ENCODE data around the gene FBXW8.
"Not testable (repeated sequence)": the region's sequence is repeated elsewhere in the genome, so short reads cannot be mapped to it uniquely, and the experiment has no call there.

FBXW8 gene

DNA sequence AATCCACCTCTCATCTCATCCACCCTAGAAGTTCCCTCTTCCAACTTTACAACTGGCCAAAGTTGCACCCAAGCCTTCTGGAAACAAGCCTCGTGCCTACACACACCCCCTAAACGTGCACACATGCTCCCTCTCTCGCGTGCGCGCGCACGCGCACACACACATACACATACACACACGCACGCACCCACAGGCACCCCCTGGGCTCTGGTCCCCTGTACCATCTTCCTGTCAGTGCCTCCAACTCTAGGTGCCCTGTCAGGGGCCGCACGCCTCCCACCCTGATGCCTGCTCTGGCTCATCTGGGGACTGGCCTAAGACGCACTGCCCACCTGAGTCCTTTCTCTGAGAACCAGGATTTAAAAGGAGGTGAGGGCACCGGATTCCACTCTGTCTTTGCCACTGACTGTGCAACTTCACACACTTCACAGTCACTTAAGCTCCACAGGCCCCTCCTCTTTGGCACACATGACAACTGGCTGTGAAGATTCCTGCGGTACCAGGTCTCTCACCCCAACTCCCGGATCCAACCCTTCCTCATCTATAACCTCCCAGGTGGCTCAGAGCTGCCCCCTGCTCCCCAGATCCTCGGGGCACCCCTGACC is 142.9 kb downstream of the FBXW8 start:
- DNase-seq (ENCODE audit: low spot score): no peak

DNA sequence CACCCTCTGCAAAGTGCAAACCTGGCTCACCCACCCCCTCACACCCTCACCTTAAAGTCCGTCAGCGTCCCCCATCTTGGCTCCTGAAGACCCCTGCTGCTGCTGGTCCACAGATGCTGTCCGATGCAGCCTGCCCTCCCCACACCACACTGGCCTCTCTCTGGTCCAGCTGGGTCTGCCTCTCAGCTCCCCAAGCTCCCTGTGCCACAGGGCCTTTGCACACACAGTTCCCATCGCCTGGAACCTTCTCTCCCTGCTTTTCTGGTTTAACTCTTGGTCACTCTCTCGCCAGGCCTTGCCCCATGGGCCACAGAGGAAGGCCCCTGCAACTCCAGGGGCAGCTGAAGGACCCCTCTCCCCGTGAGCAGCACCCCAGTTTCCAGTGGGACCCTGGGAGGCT is 143.5 kb downstream of the FBXW8 start:
- DNase-seq (ENCODE audit: low spot score): no peak

DNA sequence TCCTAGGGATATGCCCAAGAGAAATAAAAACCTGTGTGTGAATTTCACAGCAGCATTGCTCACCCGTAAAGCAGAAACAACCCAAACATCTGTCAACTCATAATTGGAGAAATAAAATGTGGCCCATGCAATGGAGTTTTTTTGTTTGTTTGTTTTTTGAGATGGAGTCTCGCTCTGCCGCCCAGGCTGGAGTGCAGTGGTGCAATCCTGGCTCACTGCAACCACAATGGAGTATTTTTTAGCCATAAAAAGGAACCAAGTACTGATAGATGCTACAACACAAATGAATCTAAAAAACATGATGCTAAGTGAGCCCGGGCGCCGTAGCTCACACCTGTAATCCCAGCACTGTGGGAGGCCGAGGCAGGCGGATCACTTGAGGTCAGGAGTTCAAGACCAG is 146.9 kb downstream of the FBXW8 start:
- not testable (repeated sequence) for DNase-seq (ENCODE audit: low spot score)

DNA sequence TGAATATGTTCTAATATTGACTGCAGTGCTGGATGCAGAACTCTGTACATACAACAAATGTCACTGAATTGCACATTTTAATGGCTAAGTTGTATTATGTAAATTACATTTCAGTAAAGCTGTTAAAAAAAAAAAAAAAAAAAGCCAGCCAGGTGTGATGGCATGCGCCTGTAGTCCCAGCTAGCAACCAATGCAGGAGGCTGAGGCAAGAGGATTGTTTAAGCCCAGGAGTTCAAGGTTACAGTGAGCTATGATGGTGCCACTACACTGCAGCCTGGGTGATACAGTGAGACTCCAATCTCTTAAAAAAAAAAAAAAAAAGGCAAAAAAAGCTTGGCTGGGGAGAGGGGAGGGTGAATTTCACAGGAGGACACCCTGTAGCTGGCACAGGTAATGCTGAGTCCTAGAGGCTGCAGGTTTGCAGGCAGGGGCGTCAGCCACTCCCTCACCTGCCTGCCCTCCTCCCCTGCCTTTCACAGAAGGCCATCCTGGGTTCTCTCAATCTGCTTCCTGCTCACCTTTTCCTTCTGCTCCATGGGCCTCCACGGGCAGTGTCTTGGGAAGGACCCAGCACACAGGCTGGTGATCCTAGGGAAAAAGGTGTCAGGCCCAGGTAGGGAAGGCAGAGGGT is 147.8 kb downstream of the FBXW8 start:
- DNase-seq (ENCODE audit: low spot score): no peak

DNA sequence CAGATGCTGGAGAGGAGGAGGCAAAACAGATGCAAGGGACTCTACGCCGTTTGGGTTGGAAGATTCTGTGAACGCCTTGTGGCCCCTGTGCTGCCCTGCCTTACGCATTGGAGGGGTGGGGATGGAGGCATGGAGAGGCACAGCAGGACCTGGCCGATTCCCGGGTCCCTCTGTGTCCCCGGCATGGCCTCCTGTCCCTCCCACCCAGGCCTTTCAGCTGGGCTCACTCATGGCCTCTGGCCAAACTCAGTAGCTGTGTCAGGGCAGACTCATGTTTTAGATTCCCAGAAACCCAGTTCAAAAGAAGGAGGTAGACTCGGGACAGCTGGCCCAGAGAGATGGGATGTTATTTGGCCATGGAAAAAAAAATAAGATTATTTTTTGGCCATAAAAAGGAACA is 148.4 kb downstream of the FBXW8 start:
- no peak for DNase-seq (ENCODE audit: low spot score)

DNA sequence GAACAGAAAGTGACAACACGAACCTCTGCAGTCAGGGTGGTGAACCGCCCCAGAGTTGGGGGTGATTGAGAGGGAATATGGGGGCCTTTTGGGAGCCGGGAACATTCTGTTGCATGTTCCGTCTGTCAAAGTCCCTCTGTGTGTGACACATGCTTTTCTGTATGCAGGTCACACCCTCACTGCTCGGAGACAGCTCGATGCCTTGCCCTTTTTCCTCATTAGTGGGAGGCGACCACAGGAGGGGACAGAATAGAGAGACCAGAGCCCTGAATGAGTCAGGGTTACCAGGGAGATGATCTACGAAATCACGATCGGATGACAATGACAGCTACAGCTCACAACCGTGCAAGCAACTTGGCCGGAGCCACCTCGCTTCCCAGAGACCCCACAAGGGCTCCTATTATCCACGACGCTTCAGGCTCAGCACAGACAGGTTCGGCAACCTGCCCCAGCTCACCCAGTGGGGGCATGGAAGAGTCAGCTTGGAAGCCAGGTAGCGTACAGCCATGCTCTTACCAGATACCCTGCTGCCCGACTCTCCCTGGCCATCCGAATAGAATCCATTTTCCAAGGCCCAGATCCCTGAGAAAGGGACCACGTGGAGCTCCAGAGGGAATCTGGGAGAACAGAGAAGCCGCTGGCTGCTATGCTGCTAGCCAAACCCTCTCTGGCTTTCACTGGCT is 149.6 kb downstream of the FBXW8 start:
- DNase-seq (ENCODE audit: low spot score): no peak

DNA sequence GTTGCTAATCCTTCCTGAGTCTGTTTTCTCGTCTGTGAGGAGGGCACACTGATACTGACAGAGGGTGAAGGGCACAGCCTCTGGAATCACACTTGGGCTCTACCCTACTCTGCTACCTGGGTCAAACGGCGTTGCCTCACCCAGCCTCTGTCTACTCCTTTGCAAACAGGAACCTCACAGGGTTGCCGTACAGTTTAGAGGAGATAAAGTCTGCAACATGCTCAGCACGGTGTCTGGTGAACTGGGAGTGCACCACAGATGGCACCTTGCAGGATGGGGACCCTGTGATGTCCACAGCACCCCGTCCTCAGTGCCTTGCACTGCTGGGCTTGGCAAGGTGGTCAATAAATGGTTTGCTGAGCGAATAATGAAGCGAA is 150.2 kb downstream of the FBXW8 start:
- DNase-seq (ENCODE audit: low spot score): no peak

DNA sequence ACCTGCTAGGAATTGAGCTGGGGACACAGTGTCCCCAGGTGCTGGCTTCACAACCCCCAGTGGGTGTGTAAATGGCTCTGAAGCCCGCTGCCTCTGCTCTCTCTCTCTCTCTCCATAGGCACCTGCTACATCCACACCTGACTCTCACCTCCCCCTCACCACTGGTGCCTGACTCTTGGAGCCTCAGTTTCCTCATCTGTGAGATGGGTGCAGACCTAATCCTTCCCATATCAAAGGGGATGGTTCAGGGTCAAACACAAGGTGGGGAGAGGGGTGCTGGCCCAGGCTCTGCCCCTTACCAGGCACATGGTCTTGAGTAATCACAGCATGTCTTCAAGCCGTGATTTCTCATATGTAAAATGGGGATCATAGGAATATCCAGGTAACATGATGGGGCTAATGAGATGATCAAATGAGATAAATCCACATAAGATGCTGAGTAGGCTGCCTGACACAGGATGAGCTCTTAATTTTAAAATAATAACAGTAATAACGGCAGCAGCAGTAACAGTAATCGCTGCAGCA is 150.9 kb downstream of the FBXW8 start:
- no peak for DNase-seq (ENCODE audit: low spot score)

DNA sequence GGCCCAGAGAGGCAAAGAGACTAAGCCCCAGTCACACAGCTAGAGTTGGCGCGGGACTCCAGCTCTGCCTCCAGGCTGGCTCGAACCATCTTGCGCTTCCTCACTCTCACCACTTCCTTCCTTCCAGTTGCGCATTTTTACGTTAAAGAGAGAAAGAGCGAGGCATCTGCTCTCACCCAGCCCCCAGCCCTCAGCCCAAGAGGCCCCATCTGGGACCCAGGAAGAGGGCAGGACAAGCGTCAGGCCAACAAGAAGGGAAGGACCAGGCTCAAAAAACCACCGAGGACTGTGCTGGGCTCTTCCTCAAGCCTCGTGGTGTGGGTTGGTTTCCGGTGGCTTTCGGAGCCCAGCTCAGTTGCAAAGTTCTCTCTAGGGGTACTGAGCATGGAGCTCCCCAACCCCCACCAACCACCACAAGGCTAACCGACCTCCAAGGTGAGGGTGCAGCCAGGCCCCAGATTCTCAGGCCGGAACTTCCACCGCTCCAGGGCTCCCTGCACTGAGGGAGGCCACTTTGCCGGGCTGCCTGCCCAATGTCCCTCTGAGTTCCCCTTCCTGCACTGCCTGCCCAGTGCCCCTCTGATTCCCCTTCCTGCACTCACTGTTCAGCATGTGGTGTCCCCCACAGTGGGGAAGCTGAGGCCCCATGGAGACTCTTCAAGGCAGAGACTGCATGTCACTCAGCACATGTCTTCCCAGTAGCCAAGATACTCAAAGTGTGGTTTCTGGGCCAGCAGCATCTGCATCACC is 152.6 kb downstream of the FBXW8 start:
- peak; percentile 77 for DNase-seq (ENCODE audit: low spot score)

DNA sequence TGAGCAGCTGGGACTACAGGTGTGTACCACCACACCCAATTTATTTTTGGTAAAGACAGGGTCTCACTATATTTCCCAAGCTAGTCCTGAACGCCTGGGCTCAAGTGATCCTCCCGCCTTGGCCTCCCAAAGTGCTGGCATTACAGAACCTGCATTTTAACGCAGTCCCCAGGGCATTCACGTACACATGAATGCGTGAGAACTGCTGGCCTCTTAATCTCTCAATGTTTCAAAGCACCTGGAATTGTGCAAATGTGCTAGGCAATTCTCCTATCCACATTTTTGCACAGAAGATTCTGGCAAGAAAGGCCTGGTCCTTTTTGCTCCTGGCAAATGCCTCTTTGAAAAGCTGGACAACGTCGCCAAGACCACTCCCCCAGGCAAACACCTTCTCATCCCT is 153.3 kb downstream of the FBXW8 start:
- DNase-seq (ENCODE audit: low spot score): no peak

DNA sequence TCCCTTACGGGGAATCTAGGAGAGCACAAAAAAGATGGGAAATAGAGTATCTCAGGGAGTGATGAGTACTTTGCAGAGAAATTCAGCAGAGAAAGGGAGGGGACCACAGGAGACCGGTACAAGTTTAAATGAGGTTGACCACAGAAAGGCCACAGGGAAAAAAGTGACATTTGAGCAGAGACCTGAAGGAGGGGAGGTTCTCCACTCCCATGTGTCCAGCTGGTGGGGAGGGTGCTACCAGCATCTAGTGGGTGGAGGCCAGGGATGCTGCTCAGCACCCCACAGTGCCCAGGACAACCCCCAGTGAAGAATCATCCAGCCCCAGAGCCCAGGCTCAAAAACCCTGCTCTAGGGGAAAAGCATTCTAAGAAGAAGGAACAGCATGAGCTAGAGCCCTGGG is 153.8 kb downstream of the FBXW8 start:
- DNase-seq (ENCODE audit: low spot score): no peak

DNA sequence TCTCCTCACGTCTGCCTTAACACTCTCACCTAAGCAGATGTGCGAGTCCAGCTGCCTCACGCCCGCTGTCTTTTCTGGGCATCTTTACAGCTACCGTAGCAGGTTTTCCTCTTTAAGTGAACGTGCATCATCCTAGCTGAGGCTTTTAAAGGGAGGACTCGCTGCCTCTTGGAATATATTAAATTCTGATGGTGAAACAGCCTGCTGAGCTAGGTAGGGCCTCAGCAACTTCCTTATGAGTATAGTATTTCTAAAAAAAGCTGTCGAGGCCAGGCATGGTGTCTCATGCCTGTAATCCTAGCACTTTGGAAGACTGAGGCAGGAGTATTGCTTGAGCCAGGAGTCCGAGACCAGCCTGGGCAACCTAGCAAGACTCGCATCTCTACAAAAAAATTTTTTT is 156.3 kb downstream of the FBXW8 start:
- DNase-seq (ENCODE audit: low spot score): no peak

DNA sequence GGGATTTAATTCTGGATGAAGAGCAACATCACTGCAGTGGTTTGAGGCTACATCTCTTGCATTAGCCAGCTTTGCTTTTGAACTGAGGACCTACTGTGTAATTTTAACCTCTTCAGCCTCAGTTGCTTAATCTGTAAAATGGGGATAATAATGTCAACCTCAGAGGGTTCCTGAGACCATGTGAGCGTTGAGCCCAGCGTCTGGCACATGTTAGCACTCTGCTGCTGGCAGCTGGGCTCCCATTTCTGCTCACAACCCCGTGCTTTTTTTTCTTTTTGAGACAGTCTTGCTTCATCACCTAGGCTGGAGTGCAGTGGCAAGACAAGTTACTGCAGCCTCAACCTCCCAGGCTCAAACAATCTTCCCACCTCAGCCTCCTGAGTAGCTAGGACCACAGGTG is 156.9 kb downstream of the FBXW8 start:
- no peak for DNase-seq (ENCODE audit: low spot score)

DNA sequence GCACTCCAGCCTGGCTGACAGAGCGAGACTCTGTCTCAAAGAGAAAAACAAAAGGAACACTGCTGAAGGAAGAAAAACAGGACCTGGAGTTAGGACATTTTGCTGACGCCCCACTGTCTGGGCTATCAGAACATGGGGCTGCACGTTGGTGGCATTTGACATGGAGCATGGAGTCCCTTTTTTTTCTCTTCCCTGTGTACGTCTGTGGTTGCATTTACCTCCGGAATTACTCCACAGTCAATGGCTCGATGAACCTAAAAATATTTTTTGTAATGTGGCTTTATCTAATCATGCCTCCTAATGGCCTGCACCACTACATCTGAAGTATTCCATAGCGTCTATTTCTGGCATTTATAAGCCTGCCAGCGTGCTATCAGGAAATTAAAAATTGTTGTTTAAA is 157.7 kb downstream of the FBXW8 start:
- no peak for DNase-seq (ENCODE audit: low spot score)

DNA sequence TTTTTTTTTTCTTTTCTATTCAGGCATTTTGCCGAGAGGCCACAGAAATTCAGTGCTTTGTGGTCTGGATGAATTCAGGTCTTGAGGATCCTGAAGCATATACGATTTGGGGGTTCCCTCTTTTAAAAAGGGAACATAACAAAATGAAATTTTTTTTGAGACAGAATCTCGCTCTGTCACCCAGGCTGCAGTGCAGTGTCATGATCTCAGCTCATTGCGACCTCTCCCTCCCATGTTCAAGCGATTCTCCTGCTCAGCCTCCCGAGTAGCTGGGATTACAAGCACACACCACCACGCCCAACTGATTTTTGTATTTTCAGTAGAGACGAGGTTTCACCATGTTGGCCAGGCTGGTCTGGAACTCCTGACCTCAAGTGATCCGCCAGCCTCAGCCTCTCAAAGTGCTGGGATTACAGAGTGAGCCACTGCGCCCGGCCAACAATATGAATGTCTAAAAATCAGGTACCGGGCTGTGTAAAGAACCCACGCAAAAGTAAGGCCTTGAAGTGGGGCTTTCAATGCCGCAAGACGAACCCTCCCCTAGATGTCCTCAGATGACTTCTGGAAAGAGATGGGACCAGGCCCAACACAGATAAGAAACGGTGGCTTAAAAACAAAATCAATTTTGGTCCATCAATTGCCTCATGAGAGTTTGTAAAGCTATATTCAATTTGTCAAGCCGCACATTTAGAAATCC is 158.5 kb downstream of the FBXW8 start:
- DNase-seq (ENCODE audit: low spot score): no peak

DNA sequence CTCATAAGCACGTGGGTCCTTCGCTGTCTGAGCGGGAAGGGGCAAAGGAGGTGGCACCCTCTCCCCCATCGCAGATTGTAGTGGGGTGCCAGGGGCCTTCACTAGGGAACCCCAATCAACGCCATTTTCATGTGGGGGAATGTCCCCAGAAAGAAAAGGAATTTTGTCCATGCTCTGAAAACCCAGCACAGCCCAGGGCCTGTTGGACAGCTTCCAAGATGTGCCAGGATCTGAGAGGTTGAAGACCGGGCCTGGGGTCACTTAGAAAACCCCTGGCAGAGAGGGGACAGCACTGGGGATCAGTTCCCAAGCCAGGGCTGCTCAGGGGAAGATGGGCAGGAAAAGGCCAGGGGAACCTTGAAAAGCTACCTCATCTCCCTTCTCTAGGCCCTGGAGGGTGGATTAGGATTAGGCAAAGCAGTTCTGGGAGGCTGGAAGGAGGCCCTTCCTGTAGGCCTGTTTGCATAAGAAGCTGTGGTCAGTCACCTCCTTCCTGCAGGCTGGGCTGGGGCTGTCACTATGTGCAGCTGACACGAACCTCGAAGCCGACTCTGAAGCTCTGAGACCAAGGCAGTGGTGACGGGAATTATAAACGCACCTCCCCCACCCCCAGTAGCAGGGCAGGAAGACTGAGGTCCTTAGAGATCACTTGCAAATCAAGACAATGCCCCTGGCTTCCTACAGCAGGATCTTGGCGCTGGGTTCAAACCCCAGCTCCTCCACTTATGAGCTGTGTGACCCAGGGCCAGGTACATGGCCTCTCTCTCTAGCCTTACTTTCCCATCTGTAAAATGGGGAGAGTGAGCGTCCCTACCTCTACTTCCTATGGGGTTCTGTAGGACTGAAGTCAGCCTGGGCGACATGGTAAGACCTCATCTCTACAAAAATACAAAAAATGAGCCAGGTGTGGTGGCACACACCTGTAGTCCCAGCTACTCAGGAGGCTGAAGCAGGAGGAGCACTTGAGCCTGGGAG is 159.5 kb downstream of the FBXW8 start:
- DNase-seq (ENCODE audit: low spot score): no peak

DNA sequence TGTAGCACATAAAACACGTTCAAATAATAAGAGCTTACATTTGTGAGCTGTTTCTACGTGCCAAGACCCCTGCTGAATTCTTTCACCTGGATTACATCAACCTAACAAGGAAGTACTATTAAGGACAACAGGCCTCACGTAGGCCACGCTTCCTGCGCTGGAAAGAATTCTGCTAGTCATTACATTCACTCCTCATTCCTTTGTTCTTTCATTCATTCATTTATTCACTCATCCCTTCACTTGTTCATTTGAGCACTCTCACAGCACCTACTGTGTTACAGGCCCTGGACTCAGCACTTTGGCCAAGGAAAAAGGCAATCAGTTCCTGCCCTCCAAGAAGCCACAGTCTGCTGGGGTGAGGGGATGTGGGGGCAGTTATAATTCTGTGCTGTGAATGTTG is 160.3 kb downstream of the FBXW8 start:
- no peak for DNase-seq (ENCODE audit: low spot score)

DNA sequence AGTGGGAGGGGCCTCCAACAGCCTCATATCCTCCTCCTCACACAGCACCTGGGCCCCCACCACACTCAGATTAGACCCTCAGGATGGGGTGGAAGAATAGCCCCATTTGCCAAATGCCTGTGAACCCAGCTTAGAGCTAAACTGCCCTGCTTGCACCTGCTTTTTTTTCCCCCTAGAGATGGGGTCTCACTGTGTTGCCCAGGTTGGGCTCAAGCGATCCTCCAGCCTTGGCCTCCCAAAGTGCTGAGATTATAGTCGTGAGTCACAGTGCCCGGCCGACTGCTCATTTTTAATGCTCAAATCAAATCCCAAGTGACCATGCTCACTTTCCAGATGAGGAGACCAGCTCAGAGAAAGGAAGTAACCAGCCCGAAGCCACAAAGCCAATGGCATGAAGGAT is 161.4 kb downstream of the FBXW8 start:
- no peak for DNase-seq (ENCODE audit: low spot score)

DNA sequence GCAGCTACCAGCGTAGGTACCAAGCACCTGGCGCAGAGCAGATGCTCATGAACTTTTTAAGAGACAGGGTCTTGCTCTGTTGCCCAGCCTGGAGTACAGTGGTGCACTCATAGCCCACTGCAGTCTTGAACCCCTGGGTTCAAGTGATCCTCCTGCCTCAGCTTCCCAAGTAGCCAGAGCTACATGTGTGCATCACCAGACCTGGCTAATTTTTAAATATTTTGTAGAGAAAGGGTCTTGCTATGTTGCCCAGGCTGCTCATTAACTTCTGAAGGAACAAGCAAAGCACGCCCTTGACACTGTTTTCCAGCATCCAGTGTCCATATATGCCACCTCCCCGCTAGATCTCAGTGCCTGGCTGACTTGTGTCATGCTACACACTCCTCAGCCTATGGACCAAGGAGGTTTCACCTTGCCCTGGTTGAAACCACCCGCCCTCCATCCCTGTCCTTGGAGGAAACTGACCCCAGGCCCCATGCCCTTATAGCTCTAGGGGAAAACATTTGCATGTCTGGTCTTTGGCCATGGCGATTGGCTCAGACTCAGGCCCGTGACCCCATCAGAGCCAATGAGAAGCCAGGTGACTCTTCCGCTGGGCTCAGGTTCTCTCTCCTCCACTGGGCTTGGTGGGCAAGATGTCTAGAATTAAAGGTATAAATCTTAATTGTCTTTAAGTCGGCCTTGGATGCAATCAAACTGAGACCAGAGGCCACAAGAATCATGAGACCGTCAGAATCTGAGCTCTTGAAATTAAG is 162.2 kb downstream of the FBXW8 start:
- DNase-seq (ENCODE audit: low spot score): no peak

DNA sequence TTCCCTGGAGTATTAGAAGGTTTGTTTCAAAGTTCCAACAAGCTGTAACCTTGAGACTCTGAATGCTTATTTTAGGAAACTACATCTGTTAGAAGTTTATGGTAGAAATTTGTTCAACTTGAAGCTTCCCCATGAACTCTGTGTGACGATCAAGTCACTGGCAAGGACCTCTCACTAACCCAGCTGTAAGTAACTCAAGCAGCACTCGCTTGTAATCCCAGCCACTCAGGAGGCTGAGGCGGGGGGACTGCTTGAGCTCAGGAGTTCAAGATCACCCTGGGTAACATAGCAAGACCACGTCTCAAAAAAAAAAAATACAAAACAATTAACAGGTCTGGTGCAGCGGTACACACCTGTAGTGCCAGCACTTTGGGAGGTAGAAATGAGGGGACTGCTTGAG is 162.9 kb downstream of the FBXW8 start:
- no peak for DNase-seq (ENCODE audit: low spot score)

Measured in activated CD4-positive, alpha-beta T cell treated with anti-CD3 and anti-CD28 coated beads, Interleukin-2, Interleukin-4, amounts not matched to agents 100 ng/mL and 50 ng/mL, durations not matched to agents 16 hours and 8 hours (primary cell).